Measurements from ENCODE around the gene BMAL1.

The BMAL1 gene

DNA sequence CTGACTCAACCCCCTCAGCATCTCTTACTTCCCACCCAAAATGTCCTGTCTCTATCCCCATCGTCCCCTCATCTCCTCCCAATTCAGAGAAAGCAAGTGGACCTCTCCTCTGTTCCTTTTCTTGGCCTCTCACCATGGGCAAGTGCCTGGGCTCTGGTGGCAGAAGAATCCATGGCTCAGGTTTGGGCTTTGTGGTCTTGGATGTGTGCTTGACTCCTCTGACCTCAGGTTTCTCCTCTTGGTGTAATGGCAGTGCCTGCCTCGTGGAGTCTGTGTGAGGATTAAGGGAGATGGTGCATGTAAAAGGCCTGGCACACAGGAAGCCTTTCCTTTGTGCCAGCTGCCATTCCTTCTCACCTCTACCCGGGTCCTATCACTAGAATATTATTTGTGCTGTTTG lies 3.2 kb downstream of the BMAL1 start:
- no peak overlapping the region for H3K4me2 ChIP-seq (ENCODE audit: low read length)
- 0 out of 2 replicates have a peak, but pooled peaks cover 4% of the 10 kb centered on the region for H3K27me3 ChIP-seq (ENCODE audit: insufficient read depth, low read length)
- H4K20me1 ChIP-seq (ENCODE audit: insufficient read depth, low read length) = peaks cover 3% of the 10 kb centered on the region

GRCh38 chr11:13283636-13284035 lies 6.0 kb downstream of the BMAL1 start:
- no peaks in the 10 kb centered on the region for H3K79me2 ChIP-seq (ENCODE audit: insufficient read depth, low read length)
- H3K9me3 ChIP-seq (ENCODE audit: low read length) = no peaks in the 10 kb centered on the region
- peaks cover 3% of the 10 kb centered on the region for H4K20me1 ChIP-seq (ENCODE audit: insufficient read depth, low read length)
- H3K27me3 ChIP-seq (ENCODE audit: insufficient read depth, low read length) = no peaks in the 10 kb centered on the region
- no peak overlapping the region for H3K4me2 ChIP-seq (ENCODE audit: low read length)
- peaks cover 16% of the 10 kb centered on the region for H3K4me1 ChIP-seq (ENCODE audit: insufficient read depth, low read length, severe bottlenecking)
- H3K4me3 ChIP-seq (ENCODE audit: low read depth, low read length, poor library complexity, severe bottlenecking) = no peak overlapping the region
- no peak overlapping the region for H2AFZ ChIP-seq (ENCODE audit: low read length)
- H3F3A ChIP-seq (ENCODE audit: insufficient read depth, low read length) = peaks cover 4% of the 10 kb centered on the region; the same call in 1 of the 2 replicates
- H3K36me3 ChIP-seq (ENCODE audit: insufficient read depth, low read length) = no peaks in the 10 kb centered on the region
- no peak overlapping the region for H3K9ac ChIP-seq (ENCODE audit: low read length)
- no peak for TF ChIP-seq EZH2 (IDR thresholded peaks at IDR 0.05; ENCODE audit: borderline replicate concordance, low read length)
- TF ChIP-seq, protein P1, sequence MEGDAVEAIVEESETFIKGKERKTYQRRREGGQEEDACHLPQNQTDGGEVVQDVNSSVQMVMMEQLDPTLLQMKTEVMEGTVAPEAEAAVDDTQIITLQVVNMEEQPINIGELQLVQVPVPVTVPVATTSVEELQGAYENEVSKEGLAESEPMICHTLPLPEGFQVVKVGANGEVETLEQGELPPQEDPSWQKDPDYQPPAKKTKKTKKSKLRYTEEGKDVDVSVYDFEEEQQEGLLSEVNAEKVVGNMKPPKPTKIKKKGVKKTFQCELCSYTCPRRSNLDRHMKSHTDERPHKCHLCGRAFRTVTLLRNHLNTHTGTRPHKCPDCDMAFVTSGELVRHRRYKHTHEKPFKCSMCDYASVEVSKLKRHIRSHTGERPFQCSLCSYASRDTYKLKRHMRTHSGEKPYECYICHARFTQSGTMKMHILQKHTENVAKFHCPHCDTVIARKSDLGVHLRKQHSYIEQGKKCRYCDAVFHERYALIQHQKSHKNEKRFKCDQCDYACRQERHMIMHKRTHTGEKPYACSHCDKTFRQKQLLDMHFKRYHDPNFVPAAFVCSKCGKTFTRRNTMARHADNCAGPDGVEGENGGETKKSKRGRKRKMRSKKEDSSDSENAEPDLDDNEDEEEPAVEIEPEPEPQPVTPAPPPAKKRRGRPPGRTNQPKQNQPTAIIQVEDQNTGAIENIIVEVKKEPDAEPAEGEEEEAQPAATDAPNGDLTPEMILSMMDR (IDR thresholded peaks at IDR 0.05; ENCODE audit: low read length) = no peak
- no peak overlapping the region for H3K27ac ChIP-seq (ENCODE audit: low read depth, low read length, poor library complexity, severe bottlenecking)
- no peaks in the 10 kb centered on the region for H3K9me2 ChIP-seq (ENCODE audit: low read depth, low read length)

More for the DNA sequence above, 3.2 kb downstream of the BMAL1 start:
- Histone ChIP-seq H3K36me3 (ENCODE audit: insufficient read depth, low read length) (no peaks in the 10 kb centered on the region), H3K4me1 (ENCODE audit: insufficient read depth, low read length, severe bottlenecking) (peaks cover 28% of the 10 kb centered on the region), H3K9ac (ENCODE audit: low read length) (no peak overlapping the region), H3K9me2 (ENCODE audit: low read depth, low read length) (no peaks in the 10 kb centered on the region), H3K4me3 (ENCODE audit: low read depth, low read length, poor library complexity, severe bottlenecking) (no peak overlapping the region), H3K9me3 (ENCODE audit: low read length) (no peaks in the 10 kb centered on the region), H3K27ac (ENCODE audit: low read depth, low read length, poor library complexity, severe bottlenecking) (no peak overlapping the region), H3F3A (ENCODE audit: insufficient read depth, low read length) (peaks cover 4% of the 10 kb centered on the region; the same call in 1 of the 2 replicates), H2AFZ (ENCODE audit: low read length) (no peak overlapping the region), H3K79me2 (ENCODE audit: insufficient read depth, low read length) (no peaks in the 10 kb centered on the region)
- no peak for TF ChIP-seq EZH2 (IDR thresholded peaks at IDR 0.05; ENCODE audit: borderline replicate concordance, low read length)

DNA sequence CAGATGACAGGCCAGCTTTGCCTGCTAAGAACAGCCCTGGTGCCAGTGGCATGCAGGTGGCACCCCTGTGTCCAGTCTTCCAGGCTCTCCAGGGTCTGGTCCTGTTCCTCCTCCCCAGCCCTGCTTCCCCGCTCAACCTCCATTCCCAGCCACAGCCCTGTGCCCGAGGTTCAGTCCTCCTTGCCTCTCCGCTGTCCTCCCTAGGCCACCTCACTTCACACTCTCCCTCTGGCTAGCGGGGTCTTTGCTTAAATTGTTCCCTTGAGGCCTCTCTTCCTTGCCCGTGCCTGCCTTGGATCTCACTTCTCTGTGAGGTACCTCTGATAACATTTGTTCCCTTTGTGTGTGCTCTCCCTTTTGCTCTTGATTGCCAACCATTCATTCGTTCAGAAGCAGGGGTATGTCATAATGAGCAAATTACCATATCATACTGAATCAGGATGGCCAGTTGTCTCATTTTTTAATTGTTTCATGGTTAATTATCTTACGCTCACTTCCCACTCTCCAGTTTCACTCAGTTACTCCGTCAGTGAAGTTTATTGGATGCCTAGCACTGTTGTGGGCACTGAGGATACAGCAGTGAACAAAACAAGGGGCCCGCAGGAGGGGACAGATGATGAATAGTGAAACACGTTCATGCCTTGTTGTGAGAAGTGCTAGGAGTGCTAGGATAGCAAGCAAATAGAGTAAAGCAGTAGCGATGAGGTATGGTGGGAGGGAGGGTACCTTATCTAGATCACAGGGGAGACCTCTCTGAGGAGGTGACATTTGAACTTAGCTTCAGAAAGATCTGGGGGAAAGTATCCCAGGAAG lies 7.4 kb downstream of the BMAL1 start:
- Histone ChIP-seq H3K9ac (ENCODE audit: low read length) (no peak overlapping the region), H3F3A (ENCODE audit: insufficient read depth, low read length) (no peaks in the 10 kb centered on the region), H3K9me2 (ENCODE audit: low read depth, low read length) (no peaks in the 10 kb centered on the region), H4K20me1 (ENCODE audit: insufficient read depth, low read length) (no peaks in the 10 kb centered on the region; the same call in 1 of the 2 replicates), H3K27me3 (ENCODE audit: insufficient read depth, low read length) (no peaks in the 10 kb centered on the region), H3K4me2 (ENCODE audit: low read length) (no peak overlapping the region), H2AFZ (ENCODE audit: low read length) (no peak overlapping the region), H3K9me3 (ENCODE audit: low read length) (no peaks in the 10 kb centered on the region), H3K36me3 (ENCODE audit: insufficient read depth, low read length) (no peaks in the 10 kb centered on the region), H3K4me3 (ENCODE audit: low read depth, low read length, poor library complexity, severe bottlenecking) (no peak overlapping the region), H3K79me2 (ENCODE audit: insufficient read depth, low read length) (no peaks in the 10 kb centered on the region), H3K27ac (ENCODE audit: low read depth, low read length, poor library complexity, severe bottlenecking) (no peak overlapping the region), H3K4me1 (ENCODE audit: insufficient read depth, low read length, severe bottlenecking) (peaks cover 3% of the 10 kb centered on the region)
- TF ChIP-seq, protein P1 (IDR thresholded peaks at IDR 0.05; ENCODE audit: low read length) = no peak
- TF ChIP-seq EZH2 (IDR thresholded peaks at IDR 0.05; ENCODE audit: borderline replicate concordance, low read length) = no peak

Measured in OCI-LY1 (cell line).